ENCODE results near the gene NHSL1.
A peak's percentile ranks its signal among the peaks of the same experiment; 100 is the strongest.

The NHSL1 gene

GRCh38 chr6:138401960-138402837, 97.1 kb downstream of the NHSL1 start:
- Mint-ChIP-seq H3K4me3 (peak overlapping the region in 1 of 2 donors; percentile 5), H3K9me3 (no peaks in the 10 kb centered on the region), H3K27me3 (no peaks in the 10 kb centered on the region), H3K4me1 (peaks cover 26% of the 10 kb centered on the region), H3K27ac (peak overlapping the region in 1 of 2 donors; percentile 7)
- ATAC-seq (no peak), DNase-seq (no peak)

- Mint-ChIP-seq H3K9me3 (no peaks in the 10 kb centered on the region), H3K27ac (no peak overlapping the region), H3K4me3 (no peak overlapping the region), H3K27me3 (no peaks in the 10 kb centered on the region), H3K4me1 (peaks cover 17% of the 10 kb centered on the region)
- ATAC-seq = no peak
- no peak for DNase-seq
Measured at GRCh38 chr6:138400326-138400725, 99.0 kb downstream of the NHSL1 start.

GRCh38 chr6:138397128-138398122, 101.9 kb downstream of the NHSL1 start:
- DNase-seq = no peak
- Mint-ChIP-seq H3K4me3 (no peak overlapping the region), H3K27me3 (no peaks in the 10 kb centered on the region), H3K27ac (no peak overlapping the region), H3K4me1 (no peaks in the 10 kb centered on the region), H3K9me3 (no peaks in the 10 kb centered on the region)
- ATAC-seq = no peak

DNA sequence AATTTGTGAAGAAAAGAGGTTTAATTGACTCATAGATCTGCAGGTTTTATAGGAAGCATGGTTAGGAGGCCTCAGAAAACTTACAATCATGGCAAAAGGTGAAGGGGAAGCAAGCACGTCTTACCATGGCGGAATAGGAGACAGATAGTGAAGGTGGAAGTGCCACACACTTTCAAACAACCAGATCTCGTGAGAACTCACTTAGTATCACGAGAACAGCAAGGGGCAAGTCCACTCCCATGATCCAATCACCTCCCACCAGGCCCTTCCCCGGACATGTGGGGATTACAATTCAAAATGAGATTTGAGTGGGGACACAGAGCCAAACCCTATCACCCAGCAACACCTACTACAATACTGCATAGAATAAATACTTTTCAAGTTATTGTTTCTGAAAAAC, 102.6 kb downstream of the NHSL1 start:
- no peak overlapping the region for H3K27ac Mint-ChIP-seq
- H3K9me3 Mint-ChIP-seq = no peaks in the 10 kb centered on the region
- H3K4me1 Mint-ChIP-seq = no peaks in the 10 kb centered on the region
- no peak overlapping the region for H3K4me3 Mint-ChIP-seq
- ATAC-seq = no peak
- no peak for DNase-seq
- no peaks in the 10 kb centered on the region for H3K27me3 Mint-ChIP-seq

GRCh38 chr6:138393871-138394783, 105.2 kb downstream of the NHSL1 start:
- H3K9me3 Mint-ChIP-seq = no peaks in the 10 kb centered on the region
- no peak for ATAC-seq
- no peaks in the 10 kb centered on the region for H3K4me1 Mint-ChIP-seq
- DNase-seq = no peak
- peak overlapping the region in 1 of 2 donors; percentile 29 for H3K27ac Mint-ChIP-seq
- peaks cover 2% of the 10 kb centered on the region for H3K27me3 Mint-ChIP-seq
- H3K4me3 Mint-ChIP-seq = no peak overlapping the region

DNA sequence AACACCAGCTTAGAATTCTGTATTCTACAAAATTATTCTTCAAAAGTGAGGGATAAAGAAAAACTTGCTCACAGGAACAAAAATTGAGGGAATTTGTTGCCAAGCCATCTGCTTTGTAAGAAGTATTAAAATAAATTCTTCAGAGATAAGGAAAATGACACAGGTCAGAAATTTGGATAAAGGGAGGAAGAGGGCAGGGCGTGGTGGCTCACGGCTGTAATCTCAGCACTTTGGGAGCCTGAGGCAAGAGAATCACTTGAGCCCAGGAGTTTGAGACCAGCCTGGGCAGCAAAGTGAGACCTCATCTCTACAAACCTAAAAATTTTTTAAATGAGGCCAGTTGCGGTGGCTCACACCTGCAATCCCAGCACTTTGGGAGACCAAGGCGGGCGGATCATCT, 109.7 kb downstream of the NHSL1 start:
- ATAC-seq (no peak), DNase-seq (no peak)
- Mint-ChIP-seq H3K4me1 (no peaks in the 10 kb centered on the region), H3K9me3 (no peaks in the 10 kb centered on the region), H3K27ac (no peak overlapping the region), H3K4me3 (no peak overlapping the region), H3K27me3 (peaks cover 9% of the 10 kb centered on the region)

- no peak overlapping the region for H3K4me3 Mint-ChIP-seq
- ATAC-seq (no peak), DNase-seq (no peak)
- no peaks in the 10 kb centered on the region for H3K9me3 Mint-ChIP-seq
- H3K27ac Mint-ChIP-seq = no peak overlapping the region
- peaks cover 9% of the 10 kb centered on the region for H3K27me3 Mint-ChIP-seq
- no peaks in the 10 kb centered on the region for H3K4me1 Mint-ChIP-seq
Measured at GRCh38 chr6:138387577-138388368, 111.5 kb downstream of the NHSL1 start.

GRCh38 chr6:138386897-138387296, 112.4 kb downstream of the NHSL1 start:
- Mint-ChIP-seq H3K4me1 (no peaks in the 10 kb centered on the region), H3K27ac (no peak overlapping the region), H3K4me3 (no peak overlapping the region), H3K27me3 (peaks cover 9% of the 10 kb centered on the region), H3K9me3 (no peaks in the 10 kb centered on the region)
- DNase-seq (no peak), ATAC-seq (no peak)

GRCh38 chr6:138383776-138384175, 115.5 kb downstream of the NHSL1 start:
- Mint-ChIP-seq H3K27me3 (peaks cover 3% of the 10 kb centered on the region), H3K4me3 (no peak overlapping the region), H3K27ac (no peak overlapping the region), H3K4me1 (no peaks in the 10 kb centered on the region), H3K9me3 (no peaks in the 10 kb centered on the region)
- ATAC-seq (no peak), DNase-seq (no peak)

DNA sequence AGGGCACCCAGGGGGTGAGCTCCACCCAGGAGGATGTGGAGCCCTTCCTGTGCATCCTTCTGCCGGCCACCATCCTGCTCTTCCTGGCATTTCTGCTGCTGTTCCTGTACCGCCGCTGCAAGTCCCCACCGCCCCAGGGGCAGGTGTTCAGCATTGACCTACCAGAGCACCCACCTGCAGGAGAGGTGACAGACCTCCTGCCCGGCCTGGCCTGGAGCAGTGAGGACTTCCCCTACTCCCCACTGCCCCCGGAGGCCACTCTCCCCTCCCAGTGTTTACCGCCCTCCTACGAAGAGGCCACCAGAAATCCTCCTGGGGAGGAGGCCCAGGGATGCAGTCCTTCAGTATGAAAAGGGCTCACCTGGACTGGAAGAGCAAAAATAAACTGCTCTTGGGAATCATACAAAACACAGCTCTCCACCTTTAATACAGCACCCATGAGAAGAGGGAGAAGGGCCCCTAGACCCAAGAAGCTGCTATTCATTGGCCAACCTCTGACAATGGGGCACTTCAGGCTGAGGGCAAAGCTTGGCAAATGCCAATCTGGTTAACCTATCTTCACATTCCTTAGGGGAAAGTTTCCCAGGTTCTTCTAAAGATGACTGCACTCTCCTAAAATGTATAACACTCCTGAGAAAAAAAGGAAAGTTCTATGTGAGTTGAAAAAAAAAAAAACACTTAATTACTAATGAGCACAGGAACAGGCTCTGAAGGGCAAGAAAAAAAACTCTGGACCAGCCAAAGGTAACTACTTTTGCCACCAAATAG, 116.6 kb downstream of the NHSL1 start:
- ATAC-seq = no peak
- H3K27me3 Mint-ChIP-seq = no peaks in the 10 kb centered on the region
- H3K9me3 Mint-ChIP-seq = no peaks in the 10 kb centered on the region
- no peak for DNase-seq
- no peaks in the 10 kb centered on the region for H3K4me1 Mint-ChIP-seq
- no peak overlapping the region for H3K4me3 Mint-ChIP-seq
- H3K27ac Mint-ChIP-seq = no peak overlapping the region

DNA sequence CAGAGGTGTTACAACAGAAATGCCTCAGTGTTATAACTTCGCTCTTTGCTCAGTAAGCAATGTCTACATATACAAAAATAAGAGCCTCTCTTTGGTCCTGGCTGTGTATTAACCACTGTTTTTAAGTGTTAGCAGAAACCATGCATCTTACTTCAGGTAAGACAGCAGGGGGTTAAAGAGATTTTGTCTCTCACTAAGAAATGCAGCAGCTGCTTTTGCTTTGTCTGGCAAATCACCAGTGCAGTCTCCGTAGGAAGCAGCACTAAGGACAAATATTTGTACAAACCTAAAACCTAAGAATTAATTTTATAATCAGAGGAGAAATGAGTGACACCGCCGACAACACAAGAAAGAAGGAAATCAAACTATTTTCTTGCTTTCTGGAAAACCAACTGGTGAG, 120.8 kb downstream of the NHSL1 start:
- Mint-ChIP-seq H3K9me3 (no peaks in the 10 kb centered on the region), H3K27me3 (no peaks in the 10 kb centered on the region), H3K27ac (no peak overlapping the region), H3K4me1 (no peaks in the 10 kb centered on the region), H3K4me3 (no peak overlapping the region)
- no peak for DNase-seq
- no peak for ATAC-seq

- Mint-ChIP-seq H3K4me1 (no peaks in the 10 kb centered on the region), H3K4me3 (no peak within 1 kb of the TSS), H3K27ac (no peak within 1 kb of the TSS), H3K9me3 (no peaks in the 10 kb centered on the region), H3K27me3 (no peaks in the 10 kb centered on the region)
- ATAC-seq (no peak), DNase-seq (no peak)
Measured at GRCh38 chr6:138377844-138378243, 121.5 kb downstream of the NHSL1 start, which contains the start of gene SMIM28. Gene SMIM28, plus strand, starts transcription at chr6:138377905. Its CDS starts 168 bp downstream, at chr6:138378073.

DNA sequence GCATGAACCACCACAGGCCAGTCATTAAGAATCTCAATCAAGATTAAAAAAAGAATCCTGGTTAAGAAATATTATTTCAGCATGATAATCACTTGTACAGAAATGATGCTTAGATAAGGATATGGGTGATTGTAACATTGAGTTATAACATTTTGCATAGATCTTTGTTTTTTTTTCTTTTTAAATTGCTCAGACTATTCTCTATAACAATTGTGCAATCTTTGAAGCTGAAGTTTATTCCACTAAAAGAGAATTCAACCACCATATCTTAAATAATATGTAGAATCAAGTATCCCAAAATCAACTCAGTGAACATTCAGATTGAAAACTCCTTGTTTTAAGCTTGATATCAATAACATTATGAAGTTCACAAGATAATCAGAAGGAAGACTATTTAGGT, 122.3 kb downstream of the NHSL1 start:
- no peaks in the 10 kb centered on the region for H3K27me3 Mint-ChIP-seq
- ATAC-seq (no peak), DNase-seq (no peak)
- H3K4me3 Mint-ChIP-seq = no peak overlapping the region
- no peak overlapping the region for H3K27ac Mint-ChIP-seq
- no peaks in the 10 kb centered on the region for H3K9me3 Mint-ChIP-seq
- no peaks in the 10 kb centered on the region for H3K4me1 Mint-ChIP-seq

GRCh38 chr6:138374815-138375214, 124.5 kb downstream of the NHSL1 start:
- ATAC-seq = no peak
- no peak overlapping the region for H3K4me3 Mint-ChIP-seq
- H3K27me3 Mint-ChIP-seq = no peaks in the 10 kb centered on the region
- DNase-seq = no peak
- no peaks in the 10 kb centered on the region for H3K4me1 Mint-ChIP-seq
- H3K27ac Mint-ChIP-seq = no peak overlapping the region
- H3K9me3 Mint-ChIP-seq = no peaks in the 10 kb centered on the region

Data from stimulated activated naive CD8-positive, alpha-beta T cell treated with anti-CD3 and anti-CD28 coated beads, Interleukin-15, amount 100 ng/mL, for 72 hours (primary cell).